Upper lobe of right lung (tissue), 1 donor: Measurements from ENCODE around the gene AOAH. TPM values are rescaled to one million over a fixed set of nuclear protein-coding genes. Genes with fewer than 3 reads are reported as not detected.

Experiments used
- ATAC-seq: fragments of 200-7000 bp; cut with Tn5 transposase; one replicate; pipeline ENCODE4 v1.9.1; 2020; ENCODE audit warnings: mild to moderate bottlenecking, moderate library complexity
- DNase-seq: peaks from one replicate; pipeline ENCODE4 v3.0.0-alpha.2; 2020
- H3K27ac ChIP-seq: fragments of 200-600 bp; one replicate; pipeline ENCODE4 v1.8.0; 2022
- H3K27me3 ChIP-seq: fragments of 200-600 bp; one replicate; pipeline ENCODE4 v1.8.0; 2022; ENCODE audit warnings: mild to moderate bottlenecking
- H3K36me3 ChIP-seq: fragments of 200-600 bp; one replicate; pipeline ENCODE4 v1.8.0; 2022
- H3K4me1 ChIP-seq: fragments of 200-600 bp; one replicate; pipeline ENCODE4 v1.8.0; 2022
- H3K4me3 ChIP-seq: fragments of 200-600 bp; one replicate; pipeline ENCODE4 v1.8.0; 2022; ENCODE audit warnings: mild to moderate bottlenecking
- H3K9me3 ChIP-seq: fragments of 200-600 bp; one replicate; pipeline ENCODE4 v1.8.0; 2022
- CTCF ChIP-seq: fragments of 200-600 bp; IDR thresholded peaks from one replicate; pipeline ENCODE4 v1.8.0; 2022; ENCODE audit warnings: antibody characterized with exemption
- intact Hi-C: fragments of 100-400 bp; cut with DNase I; formaldehyde crosslinking; loops from one replicate; pipeline ENCODE4 v1.11.0; 2022
- total RNA-seq: library from RNA; stranded (reverse); fragmentation: NEBNext Ultra II Directional; extraction: Animal tissue kit (Norgen Biotek cat#: 25700); gene quantifications from one replicate; pipeline ENCODE4 v1.2.1, GENCODE V29; 2021
- donor health status: DM: no; HTN: yes; CAD: no; lungs with severe emphysema.

AOAH gene
- total RNA-seq, 1 donor from 2014 or later = 20.8 TPM

GRCh38 chr7:36598054-36598674 lies 126.1 kb downstream of the AOAH start:
- H3K4me1 ChIP-seq = peaks cover 6% of the 10 kb centered on the region
- no peaks in the 10 kb centered on the region for H3K36me3 ChIP-seq
- ATAC-seq (no peak), DNase-seq (no peak)
- intact Hi-C loops = no loop called here
- H3K27me3 ChIP-seq = no peaks in the 10 kb centered on the region
- H3K4me3 ChIP-seq = no peak overlapping the region
- H3K27ac ChIP-seq = no peak overlapping the region
- no peaks in the 10 kb centered on the region for H3K9me3 ChIP-seq
- TF ChIP-seq CTCF = no peak

GRCh38 chr7:36597090-36597773 lies 127.1 kb downstream of the AOAH start:
- ATAC-seq (no peak), DNase-seq (no peak)
- Histone ChIP-seq H3K9me3 (no peaks in the 10 kb centered on the region), H3K4me3 (no peak overlapping the region), H3K27ac (no peak overlapping the region), H3K4me1 (peaks cover 6% of the 10 kb centered on the region), H3K36me3 (no peaks in the 10 kb centered on the region), H3K27me3 (no peaks in the 10 kb centered on the region)
- intact Hi-C loops = no loop called here
- no peak for TF ChIP-seq CTCF

DNA sequence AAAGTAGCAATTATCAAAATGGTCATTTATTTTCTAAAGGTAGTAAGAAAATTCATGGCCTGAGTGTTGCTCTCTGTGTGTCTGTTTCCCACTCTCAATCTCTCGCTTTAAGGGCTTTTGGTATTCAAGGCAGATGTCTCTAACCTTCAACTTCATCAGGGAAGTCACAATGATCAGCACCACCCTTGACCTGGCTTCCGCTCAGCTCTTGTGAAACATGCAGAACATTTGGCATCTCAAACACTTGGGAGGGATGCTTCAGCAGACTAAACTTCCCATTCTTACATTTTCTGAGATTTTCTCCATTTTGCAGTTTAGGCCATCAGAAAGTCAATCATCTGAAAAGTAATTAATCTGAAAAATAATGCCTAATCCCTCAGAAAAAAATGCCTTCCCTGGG lies 129.8 kb downstream of the AOAH start:
- intact Hi-C loops = no loop called here
- no peak overlapping the region for H3K4me3 ChIP-seq
- H3K36me3 ChIP-seq = no peaks in the 10 kb centered on the region
- ATAC-seq (peak; percentile 30), DNase-seq (no peak)
- no peaks in the 10 kb centered on the region for H3K27me3 ChIP-seq
- H3K27ac ChIP-seq = no peak overlapping the region
- TF ChIP-seq CTCF = no peak
- no peaks in the 10 kb centered on the region for H3K4me1 ChIP-seq
- H3K9me3 ChIP-seq = no peaks in the 10 kb centered on the region

DNA sequence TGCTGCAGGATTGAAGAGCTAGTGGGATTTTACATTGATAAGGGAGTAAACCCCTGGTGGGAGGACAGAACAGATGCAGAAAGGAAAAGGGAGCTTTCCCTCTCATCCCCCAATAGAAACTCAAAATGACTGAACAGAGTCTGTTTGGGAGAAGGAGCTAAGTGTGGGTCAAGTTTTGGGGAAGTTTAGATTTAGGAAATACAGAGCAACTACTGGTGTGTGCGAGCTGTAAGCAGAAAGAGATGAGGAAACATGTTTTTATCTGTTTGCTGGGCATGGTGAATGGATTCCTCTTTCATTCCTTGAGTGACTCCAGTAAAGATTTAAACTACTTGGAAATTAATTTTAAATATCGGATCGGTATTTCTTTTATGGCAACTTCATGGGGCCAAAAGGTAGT lies 132.7 kb downstream of the AOAH start:
- no peaks in the 10 kb centered on the region for H3K36me3 ChIP-seq
- DNase-seq (no peak), ATAC-seq (peak; percentile 50)
- no peak overlapping the region for H3K4me3 ChIP-seq
- no peaks in the 10 kb centered on the region for H3K9me3 ChIP-seq
- H3K27ac ChIP-seq = no peak overlapping the region
- no peaks in the 10 kb centered on the region for H3K4me1 ChIP-seq
- no peak for TF ChIP-seq CTCF
- intact Hi-C loops = no loop called here
- no peaks in the 10 kb centered on the region for H3K27me3 ChIP-seq

DNA sequence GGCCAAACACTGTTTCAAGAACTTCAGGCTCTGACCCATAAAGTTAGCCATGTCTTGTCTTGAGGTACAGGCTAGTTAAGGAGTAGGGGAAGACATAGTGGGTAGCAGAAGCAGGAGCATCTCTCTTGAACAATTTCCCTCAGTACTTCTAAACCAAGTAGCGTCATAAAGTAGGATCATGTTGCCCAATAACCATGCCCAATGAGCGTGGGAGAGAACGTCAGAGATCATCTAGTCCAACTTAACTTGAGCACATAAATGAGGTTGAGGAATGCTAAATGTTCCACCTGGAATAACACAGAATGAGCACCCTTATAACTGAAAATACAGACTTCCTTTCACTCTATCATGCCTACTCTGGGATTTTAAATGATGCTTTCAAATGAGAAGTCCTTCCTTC lies 134.9 kb downstream of the AOAH start:
- TF ChIP-seq CTCF = no peak
- intact Hi-C loops = no loop called here
- no peak for ATAC-seq
- no peak overlapping the region for H3K4me3 ChIP-seq
- H3K36me3 ChIP-seq = no peaks in the 10 kb centered on the region
- H3K4me1 ChIP-seq = no peaks in the 10 kb centered on the region
- DNase-seq = no peak
- no peak overlapping the region for H3K27ac ChIP-seq
- no peaks in the 10 kb centered on the region for H3K27me3 ChIP-seq
- no peaks in the 10 kb centered on the region for H3K9me3 ChIP-seq
